SK-N-MC (cell line): ENCODE results near the gene SRD5A2.

Source experiments
- EZH2 ChIP-seq: fragments of 200-600 bp; sonication (generic); IDR thresholded peaks from one replicate; pipeline ENCODE4 v1.6.1; 2017; ENCODE audit warnings: antibody characterized with exemption
- POLR2AphosphoS5 ChIP-seq: IDR thresholded peaks from 2 replicates; pipeline ENCODE4 v1.6.1; 2012; ENCODE audit warnings: mild to moderate bottlenecking, low read depth, low read length, borderline replicate concordance

DNA sequence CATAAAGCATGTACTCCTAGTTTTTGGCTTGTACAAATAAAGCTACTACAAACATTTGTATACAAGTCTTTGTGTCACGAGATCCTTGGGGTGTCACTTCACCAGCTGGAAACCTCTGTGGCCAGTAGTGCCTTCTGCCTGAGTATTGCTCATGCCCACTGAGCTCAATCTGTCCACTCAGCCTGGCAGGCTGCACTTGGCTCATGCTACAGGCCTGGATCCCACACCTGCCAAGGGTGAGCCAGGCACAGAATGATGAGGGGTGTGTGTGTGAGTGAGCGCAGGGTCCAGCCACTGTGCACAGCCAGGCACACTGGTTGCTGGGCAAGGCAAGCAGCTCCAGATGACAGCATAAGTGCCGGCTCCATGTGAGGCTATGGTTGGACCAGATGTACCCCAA, 13.1 kb downstream of the SRD5A2 start:
- no peak for TF ChIP-seq EZH2
- no peak for TF ChIP-seq POLR2AphosphoS5
